GM12892 (cell line): ENCODE measurements around the gene MAPRE2.

ENCODE experiments used
- DNase-seq: peaks from one replicate; pipeline ENCODE4 v3.0.0; 2011; ENCODE audit not compliant: insufficient read length
- FAIRE-seq: peaks from 2 replicates; lab custom pipeline; 2011; peaks lifted over from hg19 to GRCh38; lab: Jason Lieb, UNC
- POLR2A ChIP-seq: IDR thresholded peaks from 2 replicates; pipeline ENCODE4 v1.6.1; 2011; ENCODE audit warnings: low read depth, low read length, control low read depth
- POLR2AphosphoS5 ChIP-seq: IDR thresholded peaks from 2 replicates; pipeline ENCODE4 v1.6.1; 2011; ENCODE audit warnings: low read depth, low read length, control low read depth
- TAF1 ChIP-seq: IDR thresholded peaks from 2 replicates; pipeline ENCODE4 v1.6.1; 2011; ENCODE audit warnings: low read depth, mild to moderate bottlenecking, control low read depth, low read length, borderline replicate concordance

MAPRE2 gene

GRCh38 chr18:35186291-35187034, 145.2 kb downstream of the MAPRE2 start:
- DNase-seq (no peak), FAIRE-seq (no peak)
- TF ChIP-seq TAF1 (no peak), POLR2AphosphoS5 (no peak), POLR2A (no peak)

GRCh38 chr18:35189510-35189909, 148.3 kb downstream of the MAPRE2 start:
- DNase-seq (no peak), FAIRE-seq (no peak)
- no peak for TF ChIP-seq POLR2A
- no peak for TF ChIP-seq TAF1
- no peak for TF ChIP-seq POLR2AphosphoS5

DNA sequence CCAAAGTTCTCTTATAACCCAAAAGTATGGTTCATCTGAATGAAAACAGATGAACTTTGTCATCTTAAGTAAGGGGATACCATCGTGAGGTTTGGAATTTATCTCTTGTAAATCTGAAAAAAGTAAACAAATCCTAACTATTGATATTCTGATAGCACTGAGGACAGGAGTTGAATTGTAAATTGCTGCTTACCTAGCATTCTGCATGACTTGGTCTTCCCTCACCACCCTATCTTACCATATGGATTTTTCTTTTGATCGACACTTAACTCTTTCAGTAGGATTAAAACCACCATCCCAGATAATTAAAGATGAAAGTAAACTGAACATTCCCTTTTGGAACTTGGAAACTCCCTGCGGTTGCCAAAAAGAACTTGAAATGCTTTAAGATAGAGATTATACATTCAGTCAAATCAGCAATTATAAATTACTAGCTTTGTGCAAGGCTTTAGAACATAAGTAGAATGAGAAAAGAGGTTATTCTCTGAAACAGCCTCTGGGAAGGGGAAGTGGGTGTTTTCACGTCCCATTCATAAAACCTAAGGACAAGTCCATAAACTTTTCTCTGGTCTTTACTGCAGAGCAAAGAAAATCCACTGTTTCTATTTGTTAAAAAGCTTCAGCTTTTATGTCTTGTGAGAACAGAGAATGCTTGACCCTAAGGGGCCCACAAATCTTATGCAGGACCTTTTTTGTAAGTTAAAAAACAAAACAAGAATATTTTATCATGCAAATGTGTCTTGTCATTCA, 149.9 kb downstream of the MAPRE2 start:
- no peak for DNase-seq
- TF ChIP-seq TAF1 (no peak), POLR2AphosphoS5 (no peak), POLR2A (no peak)
- FAIRE-seq, result no peak

DNA sequence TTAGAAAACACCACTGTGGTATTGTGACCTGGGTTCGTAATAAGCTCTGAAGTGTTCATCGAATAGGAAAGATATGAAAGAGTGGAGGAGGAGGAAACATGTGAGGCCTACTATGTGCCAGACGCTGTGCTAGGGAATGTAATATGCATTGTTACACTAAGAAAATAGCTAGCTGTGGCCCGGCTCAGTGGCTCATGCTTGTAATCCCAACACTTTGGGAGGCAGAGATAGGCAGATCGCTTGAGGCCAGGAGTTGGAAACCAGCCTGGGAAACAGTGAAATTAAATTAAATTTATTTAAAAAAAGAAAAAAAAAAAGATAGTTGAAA, 150.4 kb downstream of the MAPRE2 start:
- DNase-seq (no peak), FAIRE-seq (no peak)
- TF ChIP-seq POLR2AphosphoS5 (no peak), POLR2A (no peak), TAF1 (no peak)

- TF ChIP-seq POLR2AphosphoS5, result no peak
- no peak for DNase-seq
- no peak for FAIRE-seq
Observed at GRCh38 chr18:35192415-35192814, 151.2 kb downstream of the MAPRE2 start.
